Subcutaneous adipose tissue (tissue), 4 donors: ENCODE data around the gene TXNRD1. TPM values are rescaled to one million over a fixed set of nuclear protein-coding genes. Genes with fewer than 3 reads are reported as not detected.

Experiments used
- CTCF ChIP-seq: fragments of 450-650 bp; IDR thresholded peaks from one replicate; pipeline ENCODE4 v1.5.1; 2016; ENCODE audit warnings: low read depth, mild to moderate bottlenecking, control low read depth, antibody characterized with exemption, moderate library complexity
- total RNA-seq, 4 donors: library from RNA; depleted of rRNA; stranded (reverse); fragments of >200 nt; gene quantifications; one replicate each; pipeline ENCODE4 v1.1.0, GENCODE V29; 2016

The TXNRD1 gene
- total RNA-seq, 4 donors from 2014 or later, result 76.2 to 122 (median 83.3) TPM

- no peak for TF ChIP-seq CTCF
Observed at GRCh38 chr12:104304261-104305009, 88.9 kb downstream of the TXNRD1 start.

GRCh38 chr12:104305349-104305748 is 89.8 kb downstream of the TXNRD1 start:
- TF ChIP-seq CTCF, result no peak

- TF ChIP-seq CTCF, result no peak
Observed at GRCh38 chr12:104306376-104306775, 90.8 kb downstream of the TXNRD1 start.

- no peak for TF ChIP-seq CTCF
Observed at GRCh38 chr12:104306943-104307654, 91.5 kb downstream of the TXNRD1 start.

- TF ChIP-seq CTCF, result no peak
Observed at GRCh38 chr12:104307655-104308000, 92.0 kb downstream of the TXNRD1 start.

GRCh38 chr12:104309446-104309993 is 93.9 kb downstream of the TXNRD1 start:
- no peak for TF ChIP-seq CTCF
